GM13977 (cell line): ENCODE measurements around the gene COMMD3.

Experiments
- DNase-seq: peaks from one replicate; pipeline ENCODE4 v3.0.0; 2012; ENCODE audit warnings: low spot score
- CTCF ChIP-seq: IDR thresholded peaks from 2 replicates; pipeline ENCODE4 v1.5.1; 2012; ENCODE audit warnings: mild to moderate bottlenecking, control low read depth; ENCODE audit not compliant: insufficient read depth; ENCODE audit errors: extremely low read depth, missing control alignments
- in situ Hi-C: fragments of 300-500 bp; cut with MboI; formaldehyde crosslinking; loops from one replicate; pipeline ENCODE4 v1.12.0; 2022; ENCODE audit warnings: low sequenced_read_pairs, low pct_unique_long_range_greater_than_20kb, mixed read lengths, inconsistent platforms; ENCODE audit not compliant: unreplicated experiment

The COMMD3 gene

GRCh38 chr10:22368981-22369380 lies 52.8 kb downstream of the COMMD3 start:
- no peak for TF ChIP-seq CTCF
- in situ Hi-C loops: no loop called here
- DNase-seq: no peak

- no peak for TF ChIP-seq CTCF
- in situ Hi-C loops: no loop called here
- no peak for DNase-seq
Measured at GRCh38 chr10:22369434-22370072, 53.4 kb downstream of the COMMD3 start.
